Sigmoid colon (tissue), 7 donors: Measurements from ENCODE around the gene HKDC1. TPM values are rescaled to one million over a fixed set of nuclear protein-coding genes. Genes with fewer than 3 reads are reported as not detected.

ENCODE experiments used
- DNase-seq: peaks from one replicate; pipeline ENCODE4 v3.0.0-alpha.2; 2019
- H3K27ac ChIP-seq, 4 donors: fragments of 200-600 bp; sonication (generic); one replicate each; pipeline ENCODE4 v1.5.1; 2016 to 2019; ENCODE audit warnings: mild to moderate bottlenecking in 1 of 4
- H3K27me3 ChIP-seq, 3 donors: fragments of 200-600 bp; sonication (generic); one replicate each; pipeline ENCODE4 v1.5.1; 2019; ENCODE audit warnings: mild to moderate bottlenecking in 1 of 3
- H3K36me3 ChIP-seq, 4 donors: fragments of 200-600 bp; sonication (generic); one replicate each; pipeline ENCODE4 v1.5.1; 2016 to 2019
- H3K4me1 ChIP-seq, 4 donors: fragments of 200-600 bp; sonication (generic); one replicate each; pipeline ENCODE4 v1.5.1; 2017 to 2019
- H3K4me3 ChIP-seq, 4 donors: fragments of 200-600 bp; sonication (generic); one replicate each; pipeline ENCODE4 v1.5.1; 2017 to 2019; ENCODE audit warnings: mild to moderate bottlenecking in 2 of 4, moderate library complexity in 1 of 4
- H3K9me3 ChIP-seq, 4 donors: fragments of 200-600 bp in 3 of 4; sonication (generic) in 3 of 4; one replicate each; pipeline versions ENCODE4 v1.5.1 to v1.6.1; 2013 to 2019
- EP300 ChIP-seq, 4 donors: sonication (generic); formaldehyde crosslinking; IDR thresholded peaks; one replicate each; pipeline ENCODE4 v1.6.1; 2017; ENCODE audit warnings: antibody characterized with exemption in 4 of 4
- POLR2A ChIP-seq, 2 donors: fragments of 450-650 bp; IDR thresholded peaks; one replicate each; pipeline ENCODE4 v1.6.1; 2016; ENCODE audit warnings: antibody characterized with exemption in 2 of 2, mild to moderate bottlenecking in 2 of 2, moderate library complexity in 2 of 2
- POLR2AphosphoS5 ChIP-seq, 4 donors: sonication (generic); formaldehyde crosslinking; IDR thresholded peaks; one replicate each; pipeline ENCODE4 v1.6.1; 2017; ENCODE audit warnings: antibody characterized with exemption in 4 of 4
- WGBS, 2 donors: extraction: QIAGEN DNeasy Blood & Tissue Kit; methylation state at CpG; one replicate each; pipeline ENCODE4 v1.1.7; 2013; 5-methylcytosine and 5-hydroxymethylcytosine counted together
- intact Hi-C: fragments of 100-400 bp; cut with DNase I; formaldehyde crosslinking; loops from one replicate; pipeline ENCODE4 v1.15.1; 2023
- polyA plus RNA-seq, 3 donors: library from polyadenylated mRNA; stranded (reverse); fragments of 200-250 nt; gene quantifications; one replicate each; pipeline ENCODE4 v1.2.3, GENCODE V29; 2013
- total RNA-seq, 4 donors: library from RNA; depleted of rRNA; stranded (reverse); fragments of >200 nt; gene quantifications; one replicate each; pipeline ENCODE4 v1.1.0, GENCODE V29; 2016
- TF ChIP-seq, protein P1 (sequence below), 4 experiments: fragments of 450-650 bp in 3 of 4; fragments of 200-600 bp in 1 of 4; IDR thresholded peaks; one replicate each; pipeline ENCODE4 v1.5.1; 2016 to 2019; ENCODE audit warnings: antibody characterized with exemption in 4 of 4, mild to moderate bottlenecking in 3 of 4, moderate library complexity in 2 of 4
- donor health status: healthy with polysubstance abuse.
- donor health status: Bipolar disorder and iron deficiency.
- donor health status: healthy.

The HKDC1 gene
- total and polyA plus RNA-seq, 7 donors = 8.4 to 33.3 (median 19.2) TPM; not detected in 4

- Histone ChIP-seq H3K4me1 (no peaks in the 10 kb centered on the region), H3K27ac (no peak overlapping the region), H3K27me3 (no peaks in the 10 kb centered on the region), H3K36me3 (no peaks in the 10 kb centered on the region), H3K4me3 (no peak overlapping the region), H3K9me3 (no peaks in the 10 kb centered on the region)
- intact Hi-C loops = no loop called here
- no peak for DNase-seq
- 47 to 53% methylated on average over 4 of the region's 4 CpGs for WGBS, 2 donors
- TF ChIP-seq, protein P1, sequence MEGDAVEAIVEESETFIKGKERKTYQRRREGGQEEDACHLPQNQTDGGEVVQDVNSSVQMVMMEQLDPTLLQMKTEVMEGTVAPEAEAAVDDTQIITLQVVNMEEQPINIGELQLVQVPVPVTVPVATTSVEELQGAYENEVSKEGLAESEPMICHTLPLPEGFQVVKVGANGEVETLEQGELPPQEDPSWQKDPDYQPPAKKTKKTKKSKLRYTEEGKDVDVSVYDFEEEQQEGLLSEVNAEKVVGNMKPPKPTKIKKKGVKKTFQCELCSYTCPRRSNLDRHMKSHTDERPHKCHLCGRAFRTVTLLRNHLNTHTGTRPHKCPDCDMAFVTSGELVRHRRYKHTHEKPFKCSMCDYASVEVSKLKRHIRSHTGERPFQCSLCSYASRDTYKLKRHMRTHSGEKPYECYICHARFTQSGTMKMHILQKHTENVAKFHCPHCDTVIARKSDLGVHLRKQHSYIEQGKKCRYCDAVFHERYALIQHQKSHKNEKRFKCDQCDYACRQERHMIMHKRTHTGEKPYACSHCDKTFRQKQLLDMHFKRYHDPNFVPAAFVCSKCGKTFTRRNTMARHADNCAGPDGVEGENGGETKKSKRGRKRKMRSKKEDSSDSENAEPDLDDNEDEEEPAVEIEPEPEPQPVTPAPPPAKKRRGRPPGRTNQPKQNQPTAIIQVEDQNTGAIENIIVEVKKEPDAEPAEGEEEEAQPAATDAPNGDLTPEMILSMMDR (IDR thresholded peaks at IDR 0.05) = no peak
- TF ChIP-seq POLR2AphosphoS5 (IDR thresholded peaks at IDR 0.05) (no peak), EP300 (IDR thresholded peaks at IDR 0.05) (no peak), POLR2A (IDR thresholded peaks at IDR 0.05) (no peak)
These were observed 91.2 kb downstream of the HKDC1 start for GRCh38 chr10:69311309-69311708.

DNA sequence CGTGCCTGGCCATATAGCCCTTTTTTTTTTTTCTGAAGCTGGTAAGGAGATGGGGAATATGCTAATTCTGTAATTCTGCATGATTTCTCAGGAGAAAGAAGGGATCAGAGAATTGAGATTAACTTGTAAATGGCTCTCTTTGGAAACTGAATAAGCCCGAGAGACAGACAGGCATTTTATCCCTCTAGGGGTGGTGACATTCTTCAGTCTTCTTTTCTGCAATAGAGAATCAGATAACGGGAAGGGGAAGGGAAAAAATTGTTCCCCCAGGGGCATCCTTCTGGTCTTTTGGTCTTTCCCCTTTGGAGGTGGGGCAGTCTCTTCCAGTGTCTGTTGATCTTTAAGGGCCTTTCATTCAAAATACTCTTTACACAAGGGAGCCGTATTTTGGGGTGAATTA lies 92.4 kb downstream of the HKDC1 start:
- no peaks in the 10 kb centered on the region for H3K36me3 ChIP-seq
- H3K4me3 ChIP-seq = no peak overlapping the region
- H3K4me1 ChIP-seq = no peaks in the 10 kb centered on the region
- intact Hi-C loops = no loop called here
- 88 to 89% methylated on average over 4 of the region's 4 CpGs for WGBS, 2 donors
- DNase-seq = no peak
- no peak overlapping the region for H3K27ac ChIP-seq
- H3K9me3 ChIP-seq = no peaks in the 10 kb centered on the region
- H3K27me3 ChIP-seq = no peaks in the 10 kb centered on the region
- TF ChIP-seq POLR2AphosphoS5 (IDR thresholded peaks at IDR 0.05) = no peak
- TF ChIP-seq POLR2A (IDR thresholded peaks at IDR 0.05) = no peak
- TF ChIP-seq EP300 (IDR thresholded peaks at IDR 0.05) = no peak
- TF ChIP-seq, protein P1 (IDR thresholded peaks at IDR 0.05) = no peak

GRCh38 chr10:69315100-69315542 lies 95.0 kb downstream of the HKDC1 start:
- TF ChIP-seq EP300 (IDR thresholded peaks at IDR 0.05) = no peak
- TF ChIP-seq POLR2A (IDR thresholded peaks at IDR 0.05) = no peak
- TF ChIP-seq, protein P1 (IDR thresholded peaks at IDR 0.05) = no peak
- TF ChIP-seq POLR2AphosphoS5 (IDR thresholded peaks at IDR 0.05) = no peak
- no peak overlapping the region for H3K4me3 ChIP-seq
- peaks cover 0 to 16% (median 11%) of the 10 kb centered on the region in 4 donors for H3K4me1 ChIP-seq
- H3K9me3 ChIP-seq = no peaks in the 10 kb centered on the region
- no peak for DNase-seq
- no peaks in the 10 kb centered on the region for H3K27me3 ChIP-seq
- no peak overlapping the region for H3K27ac ChIP-seq
- intact Hi-C loops = loop anchor here (5.0 kb wide), 3 partner anchors 47 to 77 kb away; no protein-coding TSS in a partner anchor
- no peaks in the 10 kb centered on the region for H3K36me3 ChIP-seq
- WGBS, 2 donors = 36 to 71% methylated on average over 3 of the region's 3 CpGs

- no peaks in the 10 kb centered on the region for H3K27me3 ChIP-seq
- no peaks in the 10 kb centered on the region for H3K9me3 ChIP-seq
- H3K27ac ChIP-seq = peak overlapping the region in 1 of 4 donors; percentile 22
- H3K4me3 ChIP-seq = no peak overlapping the region
- peaks cover 0 to 22% (median 17%) of the 10 kb centered on the region in 4 donors for H3K4me1 ChIP-seq
- no peak for DNase-seq
- 92 to 95% methylated on average over 6 of the region's 6 CpGs for WGBS, 2 donors
- TF ChIP-seq POLR2AphosphoS5 (IDR thresholded peaks at IDR 0.05) (no peak), EP300 (IDR thresholded peaks at IDR 0.05) (no peak), POLR2A (IDR thresholded peaks at IDR 0.05) (no peak)
- TF ChIP-seq, protein P1 (IDR thresholded peaks at IDR 0.05) = no peak
- no peaks in the 10 kb centered on the region for H3K36me3 ChIP-seq
- intact Hi-C loops = loop anchor here (5.0 kb wide), 3 partner anchors 47 to 77 kb away; no protein-coding TSS in a partner anchor
These were observed 95.6 kb downstream of the HKDC1 start for GRCh38 chr10:69315610-69316312.
